NAMALWA (cell line): ENCODE measurements around the gene PRKCQ.
"Not testable (repeated sequence)": the region's sequence is repeated elsewhere in the genome, so short reads cannot be mapped to it uniquely, and the experiment has no call there.

ENCODE experiments used
- DNase-seq: peaks from one replicate; pipeline ENCODE4 v3.0.0-alpha.2; 2015; ENCODE audit warnings: low spot score

The PRKCQ gene

GRCh38 chr10:6383096-6383812 lies 196.8 kb downstream of the PRKCQ start:
- DNase-seq: no peak

- DNase-seq: peak; percentile 52
These were observed 198.0 kb downstream of the PRKCQ start for GRCh38 chr10:6382081-6382480.

GRCh38 chr10:6380478-6380877 lies 199.6 kb downstream of the PRKCQ start:
- DNase-seq: not testable (repeated sequence)

GRCh38 chr10:6379015-6379776 lies 200.9 kb downstream of the PRKCQ start:
- DNase-seq: no peak
